Activated CD4-positive, alpha-beta T cell treated with anti-CD3 and anti-CD28 coated beads, Interleukin-2, amount 10 ng/mL, durations not matched to agents 24 days and 14 days (primary cell): ENCODE results near the gene OGDH. TPM values are rescaled to one million over a fixed set of nuclear protein-coding genes. Genes with fewer than 3 reads are reported as not detected.

ENCODE experiments used
- DNase-seq: peaks from one replicate; pipeline ENCODE4 v3.0.0; 2022
- H3K27ac Mint-ChIP-seq: one replicate; pipeline ENCODE4 v1.8.0; 2022; ENCODE audit warnings: mild to moderate bottlenecking, mixed read lengths
- H3K27me3 Mint-ChIP-seq: one replicate; pipeline ENCODE4 v1.8.0; 2022; ENCODE audit warnings: mixed read lengths
- H3K36me3 Mint-ChIP-seq: one replicate; pipeline ENCODE4 v1.8.0; 2022; ENCODE audit warnings: low read depth, mild to moderate bottlenecking, mixed read lengths
- H3K4me1 Mint-ChIP-seq: one replicate; pipeline ENCODE4 v1.8.0; 2021; ENCODE audit warnings: mixed read lengths
- H3K4me3 Mint-ChIP-seq: one replicate; pipeline ENCODE4 v1.8.0; 2022; ENCODE audit warnings: mild to moderate bottlenecking, moderate library complexity, mixed read lengths
- H3K9me3 Mint-ChIP-seq: one replicate; pipeline ENCODE4 v1.8.0; 2021; ENCODE audit warnings: mixed read lengths
- intact Hi-C: fragments of 100-400 bp; cut with micrococcal nuclease; formaldehyde crosslinking; loops from one replicate; pipeline ENCODE4 v1.15.1; 2023
- total RNA-seq: library from RNA; stranded (reverse); gene quantifications from 2 replicates; pipeline ENCODE4 v1.2.3, GENCODE V29; 2022

The OGDH gene
- total RNA-seq, 1 donor from 2014 or later: 102 TPM

DNA sequence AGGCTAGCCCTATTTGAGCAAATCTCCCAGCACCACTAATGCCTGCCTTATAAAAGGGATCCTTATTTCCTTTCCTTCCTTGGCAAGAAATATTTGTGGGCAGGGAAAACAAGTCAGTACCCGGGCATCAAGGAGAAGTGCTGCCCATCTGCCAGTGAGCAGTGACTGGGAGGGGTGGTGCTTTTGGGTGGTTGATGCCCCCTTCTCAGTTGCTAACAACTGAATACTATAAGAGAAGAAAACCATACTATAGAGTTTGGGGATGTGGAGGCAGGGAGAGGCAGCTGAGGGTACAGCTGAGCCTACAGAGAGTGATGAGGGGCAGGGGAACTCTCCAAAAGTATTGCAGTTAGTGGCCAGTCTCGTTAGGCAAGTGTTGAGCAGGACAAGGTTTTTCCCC, 39.3 kb downstream of the OGDH start:
- no peaks in the 10 kb centered on the region for H3K9me3 Mint-ChIP-seq
- no peak for DNase-seq
- intact Hi-C loops: no loop called here
- peaks cover 38% of the 10 kb centered on the region for H3K36me3 Mint-ChIP-seq
- H3K4me1 Mint-ChIP-seq: peaks cover 14% of the 10 kb centered on the region
- H3K27me3 Mint-ChIP-seq: no peaks in the 10 kb centered on the region
- peak overlapping the region; percentile 41 for H3K27ac Mint-ChIP-seq
- no peak overlapping the region for H3K4me3 Mint-ChIP-seq

- H3K36me3 Mint-ChIP-seq: peaks cover 43% of the 10 kb centered on the region
- intact Hi-C loops: no loop called here
- H3K27ac Mint-ChIP-seq: no peak overlapping the region
- H3K9me3 Mint-ChIP-seq: no peaks in the 10 kb centered on the region
- no peak for DNase-seq
- H3K27me3 Mint-ChIP-seq: no peaks in the 10 kb centered on the region
- peaks cover 15% of the 10 kb centered on the region for H3K4me1 Mint-ChIP-seq
- H3K4me3 Mint-ChIP-seq: no peak overlapping the region
Observed at GRCh38 chr7:44646176-44646920, 39.9 kb downstream of the OGDH start.

DNA sequence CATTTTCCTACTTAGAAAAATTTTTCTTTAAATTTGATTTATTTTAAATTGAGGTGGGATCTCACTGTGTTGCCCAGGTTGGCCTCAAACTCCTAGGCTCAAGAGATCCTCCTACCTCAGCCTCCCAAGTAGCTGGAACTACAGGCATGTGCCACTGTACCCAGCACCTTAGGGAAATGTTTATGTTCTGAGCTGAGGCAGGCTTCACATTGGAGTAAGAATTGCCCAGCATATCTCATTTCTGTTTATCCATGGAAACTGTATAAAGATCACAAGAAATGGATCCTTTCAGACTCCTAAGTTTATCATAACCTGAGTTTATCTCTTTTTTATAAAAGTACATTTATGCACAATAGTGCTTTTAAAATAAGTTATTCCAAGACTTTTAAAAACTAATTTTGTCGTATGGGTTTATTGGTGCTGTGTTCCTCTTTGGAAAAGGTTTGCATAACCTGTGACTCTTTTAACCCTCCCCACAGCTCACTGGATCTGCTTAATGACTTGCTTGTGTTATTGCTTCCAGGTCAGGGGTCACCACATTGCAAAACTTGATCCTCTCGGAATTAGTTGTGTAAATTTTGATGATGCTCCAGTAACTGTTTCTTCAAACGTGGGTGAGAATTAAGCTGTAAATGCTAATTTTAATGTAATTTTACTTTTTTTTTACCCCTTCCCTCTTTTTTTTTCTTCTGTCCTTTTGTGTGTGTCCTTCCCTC, 40.7 kb downstream of the OGDH start:
- peaks cover 38% of the 10 kb centered on the region for H3K36me3 Mint-ChIP-seq
- H3K4me3 Mint-ChIP-seq: no peak overlapping the region
- intact Hi-C loops: no loop called here
- H3K9me3 Mint-ChIP-seq: no peaks in the 10 kb centered on the region
- H3K27me3 Mint-ChIP-seq: no peaks in the 10 kb centered on the region
- DNase-seq: no peak
- peaks cover 9% of the 10 kb centered on the region for H3K4me1 Mint-ChIP-seq
- no peak overlapping the region for H3K27ac Mint-ChIP-seq

DNA sequence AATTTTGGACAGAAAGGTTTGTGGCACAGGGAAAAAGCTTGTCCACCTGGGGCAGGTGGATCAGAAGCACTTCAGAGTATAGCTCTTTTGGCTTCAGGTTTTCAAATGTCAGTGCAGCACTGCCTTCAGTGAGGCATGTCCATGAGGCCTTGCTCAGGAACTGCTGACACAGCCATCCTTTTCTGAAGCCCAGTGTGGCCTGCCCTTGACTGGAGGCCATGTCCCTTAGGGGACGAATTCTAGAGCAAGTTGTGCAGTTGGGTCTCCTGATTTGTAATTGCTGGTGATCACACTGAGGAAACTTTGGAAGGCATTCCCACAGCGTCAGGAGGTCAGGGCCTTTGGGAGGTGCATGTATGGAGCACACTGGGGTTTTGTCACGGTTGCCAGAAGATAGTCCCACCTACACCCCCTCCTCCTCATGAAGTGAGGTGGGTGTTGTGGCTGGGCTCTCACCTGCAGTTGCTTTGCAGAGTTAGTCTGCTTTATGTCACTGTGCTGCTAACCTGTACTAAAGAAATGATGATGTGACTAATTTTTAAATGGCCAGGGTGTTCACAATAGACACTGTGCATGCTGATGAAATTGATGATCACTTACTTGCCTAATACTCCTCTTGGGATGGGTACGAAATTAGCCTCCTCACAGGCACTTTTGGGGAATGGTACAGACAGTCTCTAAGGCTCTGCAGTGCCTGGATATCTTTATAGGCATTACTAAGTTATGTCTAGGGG, 41.7 kb downstream of the OGDH start:
- intact Hi-C loops: no loop called here
- H3K9me3 Mint-ChIP-seq: no peaks in the 10 kb centered on the region
- no peaks in the 10 kb centered on the region for H3K27me3 Mint-ChIP-seq
- H3K4me3 Mint-ChIP-seq: no peak overlapping the region
- peak; percentile 51 for DNase-seq
- H3K36me3 Mint-ChIP-seq: peaks cover 41% of the 10 kb centered on the region
- H3K27ac Mint-ChIP-seq: no peak overlapping the region
- peaks cover 9% of the 10 kb centered on the region for H3K4me1 Mint-ChIP-seq

DNA sequence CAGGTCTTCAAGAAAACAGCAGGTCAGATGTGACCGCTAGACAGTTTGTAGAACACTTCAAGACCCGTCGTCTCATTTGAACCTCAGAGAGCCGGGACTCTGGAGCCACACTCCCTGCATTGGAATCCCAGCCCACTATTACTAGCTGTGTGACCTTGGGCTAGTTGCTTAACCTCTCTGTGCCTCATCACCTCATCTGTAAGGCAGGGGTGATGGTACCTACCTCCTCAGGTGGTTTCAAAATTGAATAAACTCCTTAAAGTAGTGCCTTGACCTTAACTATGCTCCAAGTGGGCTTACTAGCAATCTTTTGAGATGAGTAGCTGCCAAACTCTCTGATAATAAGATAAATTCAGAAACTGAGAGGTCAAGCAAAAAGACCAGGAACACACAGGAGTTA, 43.8 kb downstream of the OGDH start:
- no peak overlapping the region for H3K4me3 Mint-ChIP-seq
- no peaks in the 10 kb centered on the region for H3K27me3 Mint-ChIP-seq
- H3K9me3 Mint-ChIP-seq: no peaks in the 10 kb centered on the region
- H3K27ac Mint-ChIP-seq: no peak overlapping the region
- peaks cover 42% of the 10 kb centered on the region for H3K36me3 Mint-ChIP-seq
- DNase-seq: no peak
- intact Hi-C loops: no loop called here
- peaks cover 4% of the 10 kb centered on the region for H3K4me1 Mint-ChIP-seq

- no peak overlapping the region for H3K4me3 Mint-ChIP-seq
- intact Hi-C loops: no loop called here
Observed at GRCh38 chr7:44650772-44651171, 44.3 kb downstream of the OGDH start.

GRCh38 chr7:44652535-44652934, 46.1 kb downstream of the OGDH start:
- no peaks in the 10 kb centered on the region for H3K9me3 Mint-ChIP-seq
- intact Hi-C loops: no loop called here
- no peaks in the 10 kb centered on the region for H3K27me3 Mint-ChIP-seq
- H3K4me3 Mint-ChIP-seq: no peak overlapping the region
- peaks cover 1% of the 10 kb centered on the region for H3K4me1 Mint-ChIP-seq
- no peak overlapping the region for H3K27ac Mint-ChIP-seq
- peaks cover 53% of the 10 kb centered on the region for H3K36me3 Mint-ChIP-seq
- no peak for DNase-seq

More at GRCh38 chr7:44650772-44651171, 44.3 kb downstream of the OGDH start:
- DNase-seq: no peak
- H3K27me3 Mint-ChIP-seq: no peaks in the 10 kb centered on the region
- peaks cover 2% of the 10 kb centered on the region for H3K4me1 Mint-ChIP-seq
- no peaks in the 10 kb centered on the region for H3K9me3 Mint-ChIP-seq
- H3K36me3 Mint-ChIP-seq: peaks cover 40% of the 10 kb centered on the region
- H3K27ac Mint-ChIP-seq: peak overlapping the region; percentile 28

GRCh38 chr7:44654255-44654796, 47.9 kb downstream of the OGDH start:
- peaks cover 1% of the 10 kb centered on the region for H3K4me1 Mint-ChIP-seq
- peak overlapping the region; percentile 5 for H3K27ac Mint-ChIP-seq

GRCh38 chr7:44655341-44655740, 48.9 kb downstream of the OGDH start:
- Mint-ChIP-seq H3K4me3 (no peak overlapping the region), H3K27me3 (no peaks in the 10 kb centered on the region), H3K27ac (peak overlapping the region; percentile 32), H3K9me3 (no peaks in the 10 kb centered on the region), H3K36me3 (peaks cover 59% of the 10 kb centered on the region), H3K4me1 (peaks cover 1% of the 10 kb centered on the region)
- intact Hi-C loops: no loop called here
- DNase-seq: no peak

More at GRCh38 chr7:44654255-44654796, 47.9 kb downstream of the OGDH start:
- no peak for DNase-seq
- Mint-ChIP-seq H3K27me3 (no peaks in the 10 kb centered on the region), H3K9me3 (no peaks in the 10 kb centered on the region), H3K36me3 (peaks cover 58% of the 10 kb centered on the region), H3K4me3 (no peak overlapping the region)
- intact Hi-C loops: no loop called here

DNA sequence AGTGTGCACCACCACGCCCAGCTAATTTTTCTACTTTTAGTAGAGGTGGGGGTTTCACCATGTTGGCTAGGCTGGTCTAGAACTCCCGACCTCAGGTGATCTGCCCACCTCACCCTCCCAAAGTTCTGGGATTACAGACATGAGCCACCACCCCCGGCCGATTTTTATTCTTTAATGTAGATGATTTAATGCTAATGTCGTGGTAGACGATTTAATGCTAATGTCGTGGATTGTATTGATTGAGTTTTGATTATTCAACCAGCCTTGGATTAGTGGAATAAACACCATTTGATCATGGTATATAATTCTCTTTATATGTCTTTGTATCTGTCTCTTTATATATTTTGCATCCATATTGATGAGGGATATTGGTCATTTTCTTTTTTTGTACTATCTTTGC, 52.6 kb downstream of the OGDH start:
- no peaks in the 10 kb centered on the region for H3K27me3 Mint-ChIP-seq
- no peak overlapping the region for H3K4me3 Mint-ChIP-seq
- H3K4me1 Mint-ChIP-seq: peaks cover 1% of the 10 kb centered on the region
- peaks cover 4% of the 10 kb centered on the region for H3K9me3 Mint-ChIP-seq
- H3K27ac Mint-ChIP-seq: no peak overlapping the region
- no peak for DNase-seq
- H3K36me3 Mint-ChIP-seq: peaks cover 68% of the 10 kb centered on the region
- intact Hi-C loops: no loop called here

- no peak overlapping the region for H3K4me3 Mint-ChIP-seq
- H3K4me1 Mint-ChIP-seq: peaks cover 7% of the 10 kb centered on the region
- H3K9me3 Mint-ChIP-seq: peaks cover 4% of the 10 kb centered on the region
- intact Hi-C loops: no loop called here
- no peak overlapping the region for H3K27ac Mint-ChIP-seq
- no peak for DNase-seq
- H3K36me3 Mint-ChIP-seq: peaks cover 69% of the 10 kb centered on the region
- no peaks in the 10 kb centered on the region for H3K27me3 Mint-ChIP-seq
Observed at GRCh38 chr7:44661233-44661632, 54.8 kb downstream of the OGDH start.

DNA sequence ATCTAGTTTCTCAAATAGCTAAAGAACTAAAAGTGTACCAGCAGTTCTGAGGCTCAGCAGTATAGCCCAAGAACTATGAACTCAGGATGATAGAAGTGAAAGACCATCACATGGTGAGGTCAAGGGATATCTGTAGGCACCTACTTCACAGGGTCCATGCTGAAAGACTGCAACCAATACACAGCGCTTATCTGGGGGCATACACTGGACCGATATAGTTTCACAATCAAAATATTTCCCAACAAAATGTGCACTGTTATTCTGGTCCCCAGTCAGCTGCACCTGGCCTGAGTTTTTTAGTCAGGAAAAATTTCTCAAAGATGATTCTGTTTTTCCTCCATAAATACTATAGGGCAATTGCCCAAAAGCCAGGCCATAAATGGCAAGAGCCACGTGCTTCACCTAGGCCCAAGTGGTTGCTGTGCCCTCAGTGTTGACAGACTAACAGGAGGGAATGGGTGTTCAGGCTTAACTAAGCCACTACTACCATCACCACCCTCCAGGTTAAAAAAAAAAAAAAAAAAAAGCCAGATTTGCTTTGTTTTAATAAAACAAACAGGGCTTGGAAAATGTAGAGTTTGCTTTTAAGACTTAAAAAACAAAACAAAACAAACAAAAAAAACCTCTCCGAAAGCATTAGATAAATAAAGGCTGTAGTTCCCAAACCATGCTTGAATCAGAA, 58.5 kb downstream of the OGDH start:
- peaks cover 49% of the 10 kb centered on the region for H3K36me3 Mint-ChIP-seq
- intact Hi-C loops: no loop called here
- DNase-seq: no peak
- peaks cover 4% of the 10 kb centered on the region for H3K9me3 Mint-ChIP-seq
- no peak overlapping the region for H3K27ac Mint-ChIP-seq
- H3K27me3 Mint-ChIP-seq: no peaks in the 10 kb centered on the region
- H3K4me3 Mint-ChIP-seq: no peak overlapping the region
- peaks cover 12% of the 10 kb centered on the region for H3K4me1 Mint-ChIP-seq

GRCh38 chr7:44665531-44666213, 59.2 kb downstream of the OGDH start:
- Mint-ChIP-seq H3K27ac (no peak overlapping the region), H3K36me3 (peaks cover 46% of the 10 kb centered on the region)
- intact Hi-C loops: no loop called here

More at GRCh38 chr7:44665531-44666213, 59.2 kb downstream of the OGDH start:
- Mint-ChIP-seq H3K9me3 (peaks cover 4% of the 10 kb centered on the region), H3K27me3 (no peaks in the 10 kb centered on the region), H3K4me3 (no peak overlapping the region), H3K4me1 (peaks cover 12% of the 10 kb centered on the region)
- no peak for DNase-seq
